ENCODE results near the gene HLA-DOB. TPM values are rescaled to one million over a fixed set of nuclear protein-coding genes. Genes with fewer than 3 reads are reported as not detected.

The HLA-DOB gene
- total and polyA plus RNA-seq, 10 of the 15 experiments (the other 5 are each of a cell fraction or from before 2014, with no cell fraction given): 27.4 to 79.1 (median 37.0) TPM

DNA sequence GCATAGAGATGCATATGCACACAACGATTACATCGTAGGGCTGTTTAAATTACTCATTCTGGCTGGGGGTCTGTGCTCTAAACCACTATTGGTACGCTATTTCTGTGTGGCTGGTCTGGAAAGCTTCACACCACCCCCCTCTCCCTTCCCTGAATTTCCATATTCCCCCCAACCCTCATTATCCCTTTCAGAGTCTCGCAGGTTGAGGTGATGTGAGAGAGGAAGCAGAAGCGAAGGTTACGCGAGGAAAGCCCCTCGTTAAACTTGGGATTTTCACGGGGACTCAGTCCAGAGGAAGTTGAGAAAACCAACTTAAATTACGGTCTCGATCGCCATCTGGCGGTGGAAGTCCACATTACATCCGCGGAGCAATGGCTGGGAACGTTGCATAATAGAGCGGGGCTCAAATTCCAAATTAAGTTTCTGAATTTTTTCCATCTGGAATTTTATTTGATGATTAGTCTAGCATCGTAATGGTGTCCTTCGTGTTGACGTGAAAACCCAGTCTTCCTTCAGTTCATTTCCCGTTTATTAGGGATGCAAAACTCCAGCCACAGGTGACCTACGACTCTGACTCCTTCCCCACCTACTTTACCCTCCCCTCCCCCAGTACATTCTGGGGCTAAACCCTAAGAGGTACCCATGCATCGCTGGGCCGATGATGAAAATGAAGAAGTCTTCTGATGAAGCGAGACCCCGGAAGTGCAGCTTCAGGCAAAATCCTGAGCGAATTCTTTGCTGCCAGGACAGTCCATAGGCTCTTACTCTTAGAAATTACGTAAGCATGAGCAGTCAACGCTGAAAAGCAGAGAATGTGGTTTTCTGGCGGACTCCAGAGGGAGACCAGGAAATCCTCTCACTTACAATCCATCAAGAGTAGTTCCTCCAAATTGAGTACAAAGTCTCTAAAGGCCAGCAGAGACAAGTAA is 19.7 kb downstream of the HLA-DOB start (continued):
- TF ChIP-seq, protein P1, sequence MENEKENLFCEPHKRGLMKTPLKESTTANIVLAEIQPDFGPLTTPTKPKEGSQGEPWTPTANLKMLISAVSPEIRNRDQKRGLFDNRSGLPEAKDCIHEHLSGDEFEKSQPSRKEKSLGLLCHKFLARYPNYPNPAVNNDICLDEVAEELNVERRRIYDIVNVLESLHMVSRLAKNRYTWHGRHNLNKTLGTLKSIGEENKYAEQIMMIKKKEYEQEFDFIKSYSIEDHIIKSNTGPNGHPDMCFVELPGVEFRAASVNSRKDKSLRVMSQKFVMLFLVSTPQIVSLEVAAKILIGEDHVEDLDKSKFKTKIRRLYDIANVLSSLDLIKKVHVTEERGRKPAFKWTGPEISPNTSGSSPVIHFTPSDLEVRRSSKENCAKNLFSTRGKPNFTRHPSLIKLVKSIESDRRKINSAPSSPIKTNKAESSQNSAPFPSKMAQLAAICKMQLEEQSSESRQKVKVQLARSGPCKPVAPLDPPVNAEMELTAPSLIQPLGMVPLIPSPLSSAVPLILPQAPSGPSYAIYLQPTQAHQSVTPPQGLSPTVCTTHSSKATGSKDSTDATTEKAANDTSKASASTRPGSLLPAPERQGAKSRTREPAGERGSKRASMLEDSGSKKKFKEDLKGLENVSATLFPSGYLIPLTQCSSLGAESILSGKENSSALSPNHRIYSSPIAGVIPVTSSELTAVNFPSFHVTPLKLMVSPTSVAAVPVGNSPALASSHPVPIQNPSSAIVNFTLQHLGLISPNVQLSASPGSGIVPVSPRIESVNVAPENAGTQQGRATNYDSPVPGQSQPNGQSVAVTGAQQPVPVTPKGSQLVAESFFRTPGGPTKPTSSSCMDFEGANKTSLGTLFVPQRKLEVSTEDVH (IDR thresholded peaks at IDR 0.05; ENCODE audit: low read depth, partially characterized antibody): peak; percentile 48
- TF ChIP-seq, protein P2, sequence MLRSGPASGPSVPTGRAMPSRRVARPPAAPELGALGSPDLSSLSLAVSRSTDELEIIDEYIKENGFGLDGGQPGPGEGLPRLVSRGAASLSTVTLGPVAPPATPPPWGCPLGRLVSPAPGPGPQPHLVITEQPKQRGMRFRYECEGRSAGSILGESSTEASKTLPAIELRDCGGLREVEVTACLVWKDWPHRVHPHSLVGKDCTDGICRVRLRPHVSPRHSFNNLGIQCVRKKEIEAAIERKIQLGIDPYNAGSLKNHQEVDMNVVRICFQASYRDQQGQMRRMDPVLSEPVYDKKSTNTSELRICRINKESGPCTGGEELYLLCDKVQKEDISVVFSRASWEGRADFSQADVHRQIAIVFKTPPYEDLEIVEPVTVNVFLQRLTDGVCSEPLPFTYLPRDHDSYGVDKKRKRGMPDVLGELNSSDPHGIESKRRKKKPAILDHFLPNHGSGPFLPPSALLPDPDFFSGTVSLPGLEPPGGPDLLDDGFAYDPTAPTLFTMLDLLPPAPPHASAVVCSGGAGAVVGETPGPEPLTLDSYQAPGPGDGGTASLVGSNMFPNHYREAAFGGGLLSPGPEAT (IDR thresholded peaks at IDR 0.05; ENCODE audit: low read depth): peak; percentile 91
- TF ChIP-seq MTA2 (IDR thresholded peaks at IDR 0.05; ENCODE audit: low read depth): peak; percentile 64
- peak; percentile 52 for TF ChIP-seq EED (IDR thresholded peaks at IDR 0.05; ENCODE audit: low read depth)
- TF ChIP-seq CEBPB (IDR thresholded peaks at IDR 0.05; ENCODE audit: borderline replicate concordance in 1 of 2, low read depth in 2 of 2, low read length in 2 of 2): peak in 1 of 2 experiments; percentile 57; a peak in 1 of 4 replicates
- TF ChIP-seq, protein P3, sequence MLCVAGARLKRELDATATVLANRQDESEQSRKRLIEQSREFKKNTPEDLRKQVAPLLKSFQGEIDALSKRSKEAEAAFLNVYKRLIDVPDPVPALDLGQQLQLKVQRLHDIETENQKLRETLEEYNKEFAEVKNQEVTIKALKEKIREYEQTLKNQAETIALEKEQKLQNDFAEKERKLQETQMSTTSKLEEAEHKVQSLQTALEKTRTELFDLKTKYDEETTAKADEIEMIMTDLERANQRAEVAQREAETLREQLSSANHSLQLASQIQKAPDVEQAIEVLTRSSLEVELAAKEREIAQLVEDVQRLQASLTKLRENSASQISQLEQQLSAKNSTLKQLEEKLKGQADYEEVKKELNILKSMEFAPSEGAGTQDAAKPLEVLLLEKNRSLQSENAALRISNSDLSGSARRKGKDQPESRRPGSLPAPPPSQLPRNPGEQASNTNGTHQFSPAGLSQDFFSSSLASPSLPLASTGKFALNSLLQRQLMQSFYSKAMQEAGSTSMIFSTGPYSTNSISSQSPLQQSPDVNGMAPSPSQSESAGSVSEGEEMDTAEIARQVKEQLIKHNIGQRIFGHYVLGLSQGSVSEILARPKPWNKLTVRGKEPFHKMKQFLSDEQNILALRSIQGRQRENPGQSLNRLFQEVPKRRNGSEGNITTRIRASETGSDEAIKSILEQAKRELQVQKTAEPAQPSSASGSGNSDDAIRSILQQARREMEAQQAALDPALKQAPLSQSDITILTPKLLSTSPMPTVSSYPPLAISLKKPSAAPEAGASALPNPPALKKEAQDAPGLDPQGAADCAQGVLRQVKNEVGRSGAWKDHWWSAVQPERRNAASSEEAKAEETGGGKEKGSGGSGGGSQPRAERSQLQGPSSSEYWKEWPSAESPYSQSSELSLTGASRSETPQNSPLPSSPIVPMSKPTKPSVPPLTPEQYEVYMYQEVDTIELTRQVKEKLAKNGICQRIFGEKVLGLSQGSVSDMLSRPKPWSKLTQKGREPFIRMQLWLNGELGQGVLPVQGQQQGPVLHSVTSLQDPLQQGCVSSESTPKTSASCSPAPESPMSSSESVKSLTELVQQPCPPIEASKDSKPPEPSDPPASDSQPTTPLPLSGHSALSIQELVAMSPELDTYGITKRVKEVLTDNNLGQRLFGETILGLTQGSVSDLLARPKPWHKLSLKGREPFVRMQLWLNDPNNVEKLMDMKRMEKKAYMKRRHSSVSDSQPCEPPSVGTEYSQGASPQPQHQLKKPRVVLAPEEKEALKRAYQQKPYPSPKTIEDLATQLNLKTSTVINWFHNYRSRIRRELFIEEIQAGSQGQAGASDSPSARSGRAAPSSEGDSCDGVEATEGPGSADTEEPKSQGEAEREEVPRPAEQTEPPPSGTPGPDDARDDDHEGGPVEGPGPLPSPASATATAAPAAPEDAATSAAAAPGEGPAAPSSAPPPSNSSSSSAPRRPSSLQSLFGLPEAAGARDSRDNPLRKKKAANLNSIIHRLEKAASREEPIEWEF (IDR thresholded peaks at IDR 0.05; ENCODE audit: insufficient replicate concordance, low read depth, low read length): peak; percentile 3
- TF ChIP-seq RELA (IDR thresholded peaks at IDR 0.05; ENCODE audit: borderline replicate concordance, partially characterized antibody): peak; percentile 55
- TF ChIP-seq YY1 (IDR thresholded peaks at IDR 0.05; ENCODE audit: low read depth, low read length): peak; percentile 58; the same call in 1 of the 2 replicates
- no peak; the same call in 1 of the 2 replicates for TF ChIP-seq HCFC1 (IDR thresholded peaks at IDR 0.05; ENCODE audit: low read length)
- TF ChIP-seq PML (IDR thresholded peaks at IDR 0.05; ENCODE audit: low read length): no peak
- no peak for TF ChIP-seq CHD4 (IDR thresholded peaks at IDR 0.05)
- 0 out of 2 replicates have a peak, but pooled peaks have one; percentile 15 for TF ChIP-seq BACH1 (IDR thresholded peaks at IDR 0.05; ENCODE audit: borderline replicate concordance)
- peak; percentile 86 for TF ChIP-seq IKZF1 (conservative IDR thresholded peaks at IDR 0.05)
- peak; percentile 35 for TF ChIP-seq RUNX3 (IDR thresholded peaks at IDR 0.05; ENCODE audit: low read length)
- no peak for TF ChIP-seq CREM (IDR thresholded peaks at IDR 0.05; ENCODE audit: low read depth)

Measured in GM12878 (cell line).